GM12878 (cell line): ENCODE measurements around the gene TMEM120B. TPM values are rescaled to one million over a fixed set of nuclear protein-coding genes. Genes with fewer than 3 reads are reported as not detected.
A peak's percentile ranks its signal among the peaks of the same experiment; 100 is the strongest.

ENCODE experiments used
- ATAC-seq: fragments of 200-7000 bp; cut with Tn5 transposase; 3 replicates; pipeline ENCODE4 v1.9.1; 2020; ENCODE audit warnings: mild to moderate bottlenecking, moderate library complexity
- BruUV-seq: library from RNA; stranded (reverse); fragments of 400-500 nt; replicated peaks from 2 replicates; lab custom pipeline; 2021; lab: Mats Ljungman, UMichigan
- CTCF ChIA-PET: fragments of 300-600 bp; sonication (Branson Sonifier 250); formaldehyde crosslinking; extraction: SDS; loops from one replicate; lab custom pipeline; 2021; ENCODE audit warnings: inconsistent platforms; lab: Yijun Ruan, JAX
- POLR2A ChIA-PET: fragments of 350-600 bp; formaldehyde crosslinking; extraction: SDS; loops from one replicate; lab custom pipeline; 2021; ENCODE audit warnings: inconsistent platforms; lab: Charles Lee
- RAD21 ChIA-PET: fragments of 300-600 bp; sonication (Branson Sonifier 250); formaldehyde crosslinking; loops from one replicate; lab custom pipeline; 2023; ENCODE audit warnings: antibody characterized with exemption; ENCODE audit not compliant: unreplicated experiment; lab: Charles Lee
- SMC1A ChIA-PET: fragments of 300-600 bp; sonication (Branson Sonifier 250); formaldehyde crosslinking; loops from one replicate; lab custom pipeline; 2023; ENCODE audit not compliant: unreplicated experiment, uncharacterized antibody; lab: Charles Lee
- DNase-seq: peaks from one replicate; pipeline ENCODE4 v3.0.0-alpha.2; 2011; ENCODE audit warnings: low read depth, low spot score
- FAIRE-seq: peaks from 3 replicates; lab custom pipeline; 2011; peaks lifted over from hg19 to GRCh38; lab: Jason Lieb, UNC
- H2AFZ ChIP-seq: 2 replicates; pipeline ENCODE4 v1.6.0; 2011; ENCODE audit warnings: low read depth, low read length, control low read depth; ENCODE audit not compliant: control insufficient read depth
- H3K27ac ChIP-seq: 2 replicates; pipeline ENCODE4 v1.5.1; 2011; ENCODE audit warnings: control low read depth; ENCODE audit not compliant: control insufficient read depth, insufficient read depth
- H3K27me3 ChIP-seq, 2 experiments: replicated peaks in 1 of 2; 2 replicates each; pipeline versions ENCODE4 v1.6.0 to v1.6.1; 2011; ENCODE audit warnings: low read length in 1 of 2; ENCODE audit not compliant: control insufficient read depth in 2 of 2, insufficient read depth in 2 of 2
- H3K36me3 ChIP-seq, 2 experiments: 2 replicates each; pipeline ENCODE4 v1.5.1; 2011; ENCODE audit warnings: low read length in 1 of 2; ENCODE audit not compliant: control insufficient read depth in 2 of 2, insufficient read depth in 2 of 2
- H3K4me1 ChIP-seq: 2 replicates; pipeline ENCODE4 v1.6.1; 2011; ENCODE audit warnings: mild to moderate bottlenecking, low read length, moderate library complexity, mixed read lengths; ENCODE audit not compliant: control insufficient read depth, insufficient read depth
- H3K4me2 ChIP-seq: 2 replicates; pipeline ENCODE4 v1.6.0; 2011; ENCODE audit warnings: control low read depth; ENCODE audit not compliant: control insufficient read depth, insufficient read depth
- H3K4me3 ChIP-seq: fragments of 200-600 bp; sonication (generic); 2 replicates; pipeline ENCODE4 v1.5.1; 2016
- H3K79me2 ChIP-seq: 2 replicates; pipeline ENCODE4 v1.6.0; 2011; ENCODE audit warnings: low read length; ENCODE audit not compliant: control insufficient read depth, insufficient read depth
- H3K9ac ChIP-seq: 2 replicates; pipeline ENCODE4 v1.8.0; 2011; ENCODE audit warnings: low read length, control low read depth, mixed read lengths; ENCODE audit not compliant: control insufficient read depth, insufficient read depth
- H3K9me3 ChIP-seq: replicated peaks from 3 replicates; pipeline ENCODE4 v1.5.1; 2011; ENCODE audit warnings: mild to moderate bottlenecking, low read length; ENCODE audit not compliant: control insufficient read depth, insufficient read depth
- H4K20me1 ChIP-seq: 2 replicates; pipeline ENCODE4 v1.6.0; 2011; ENCODE audit not compliant: control insufficient read depth, insufficient read depth
- ASH2L ChIP-seq: fragments of 300-600, 200-600 bp; sonication (generic); IDR thresholded peaks from 2 replicates; pipeline ENCODE4 v1.6.1; 2017; ENCODE audit warnings: low read depth, mild to moderate bottlenecking, borderline replicate concordance
- CHD4 ChIP-seq: fragments of 200-600 bp; sonication (generic); IDR thresholded peaks from 2 replicates; pipeline ENCODE4 v1.6.1; 2016; ENCODE audit warnings: mild to moderate bottlenecking
- CREM ChIP-seq: IDR thresholded peaks from 2 replicates; pipeline ENCODE4 v1.6.1; 2014; ENCODE audit warnings: antibody characterized with exemption, low read depth
- GATAD2B ChIP-seq: fragments of 450-650 bp; conservative IDR thresholded peaks from 2 replicates; pipeline ENCODE4 v1.6.1; 2017; ENCODE audit warnings: low read depth, mild to moderate bottlenecking, moderate library complexity
- JUNB ChIP-seq: IDR thresholded peaks from 2 replicates; pipeline ENCODE4 v1.6.1; 2016; ENCODE audit warnings: antibody characterized with exemption, mild to moderate bottlenecking
- MTA3 ChIP-seq: IDR thresholded peaks from 2 replicates; pipeline ENCODE4 v1.6.1; 2012; ENCODE audit warnings: low read length, inconsistent platforms, borderline replicate concordance
- NFIC ChIP-seq: IDR thresholded peaks from 2 replicates; pipeline ENCODE4 v1.6.1; 2012; ENCODE audit warnings: low read depth, mild to moderate bottlenecking, inconsistent platforms, low read length, moderate library complexity
- PAX5 ChIP-seq: IDR thresholded peaks from 2 replicates; pipeline ENCODE4 v1.6.1; 2011; ENCODE audit warnings: low read depth, low read length, borderline replicate concordance
- TCF3 ChIP-seq: IDR thresholded peaks from 2 replicates; pipeline ENCODE4 v1.6.1; 2012; ENCODE audit warnings: low read depth, mild to moderate bottlenecking, low read length, borderline replicate concordance; ENCODE audit not compliant: insufficient read depth
- ZNF24 ChIP-seq: fragments of 450-650 bp; IDR thresholded peaks from 2 replicates; pipeline ENCODE4 v1.6.1; 2017; ENCODE audit warnings: antibody characterized with exemption, mild to moderate bottlenecking
- WGBS: methylation state at CpG from one replicate; pipeline ENCODE4 v1.1.6; 2016; ENCODE audit warnings: low lambda C conversion rate; ENCODE audit not compliant: insufficient replicate concordance, insufficient coverage; ENCODE audit errors: missing lambda C conversion rate; 5-methylcytosine and 5-hydroxymethylcytosine counted together
- in situ Hi-C: fragments of 300-500 bp; cut with MboI; formaldehyde crosslinking; loops from 9 replicates; pipeline ENCODE4 v1.14.3; 2018; ENCODE audit warnings: mixed read lengths
- intact Hi-C: fragments of 100-400 bp; cut with micrococcal nuclease; formaldehyde crosslinking; loops from one replicate; pipeline ENCODE4 v1.14.2; 2022; ENCODE audit not compliant: unreplicated experiment
- polyA plus RNA-seq, 11 experiments: library from polyadenylated mRNA; depleted of rRNA in 4 of 11; unstranded in 6 of 11; stranded (reverse) in 5 of 11; fragments of >200 nt; fragmentation: Nextera tagmentation in 4 of 11; fragmentation: Illumina TruSeq in 1 of 11; extraction: Ambion mirVana in 4 of 11; extraction: Trizol in 1 of 11; gene quantifications; 1 replicate in 1 of 11; 2 replicates in 10 of 11; pipeline versions ENCODE4 v1.2.1 to v1.2.3, GENCODE V29; 2011 to 2016; ENCODE audit warnings: inconsistent platforms in 2 of 11, missing spikeins in 2 of 11, low read depth in 1 of 11
- total RNA-seq, 4 experiments: library from RNA; depleted of rRNA in 3 of 4; stranded (reverse); fragments of >200 nt in 3 of 4; fragmentation: Illumina TruSeq in 1 of 4; extraction: Trizol in 1 of 4; gene quantifications; 2 replicates each; pipeline versions ENCODE4 v1.2.1 to v1.2.3, GENCODE V29; 2013 to 2021
- TF ChIP-seq, protein P1 (sequence below): fragments of 450-650 bp; IDR thresholded peaks from 2 replicates; pipeline ENCODE4 v1.6.1; 2017; ENCODE audit warnings: mild to moderate bottlenecking, moderate library complexity
- TF ChIP-seq, protein P2 (sequence below): fragments of 450-650 bp; IDR thresholded peaks from 2 replicates; pipeline ENCODE4 v1.6.1; 2017; ENCODE audit warnings: antibody characterized with exemption, mild to moderate bottlenecking, moderate library complexity

The TMEM120B gene
- total and polyA plus RNA-seq, 10 of the 15 experiments (the other 5 are each of a cell fraction or from before 2014, with no cell fraction given), result 4.0 to 26.2 (median 9.2) TPM

DNA sequence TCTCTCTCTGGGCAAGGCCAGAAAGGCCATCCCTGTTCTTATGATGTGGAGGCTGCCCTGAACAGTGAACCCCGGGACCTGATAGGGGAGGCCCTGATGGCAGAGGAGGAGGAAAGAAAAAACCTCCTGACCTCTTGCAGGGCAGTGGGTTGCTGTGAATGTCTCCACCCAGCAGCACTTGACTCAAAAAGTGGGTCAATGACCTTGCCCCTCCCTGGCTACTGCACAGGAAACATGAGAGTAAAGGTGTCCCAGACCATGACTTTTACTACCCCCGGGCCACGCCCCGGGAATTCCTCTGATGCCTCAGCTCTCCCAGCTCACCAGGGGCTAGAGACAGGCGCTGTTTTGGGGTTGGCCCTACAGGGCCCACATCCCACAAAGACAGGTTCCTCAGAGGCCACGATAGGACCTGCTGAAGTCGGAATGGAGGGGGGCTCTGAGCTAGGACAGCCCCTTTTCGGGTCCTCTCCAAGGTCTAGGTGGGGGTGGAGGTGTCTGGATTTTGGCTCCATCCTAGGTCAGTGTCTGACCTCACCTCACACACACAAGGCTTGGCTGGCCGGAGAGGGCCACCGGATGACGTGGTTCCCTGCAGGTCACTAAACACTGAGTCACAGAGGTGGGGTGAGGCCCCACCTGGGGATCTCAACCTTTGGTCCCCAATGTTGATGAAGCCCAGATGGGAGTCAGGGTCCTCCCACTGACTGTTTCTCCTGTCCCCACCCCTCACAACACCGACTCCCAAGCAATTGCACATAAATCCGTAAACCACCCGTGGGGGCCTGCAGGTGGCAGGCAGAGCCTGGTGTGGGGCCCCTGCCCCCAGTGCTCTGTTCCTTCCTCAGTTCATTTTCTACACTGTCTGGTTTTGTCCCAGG is 79.4 kb downstream of the TMEM120B start (continued):
- no peak for TF ChIP-seq ZNF24
- TF ChIP-seq, protein P1, sequence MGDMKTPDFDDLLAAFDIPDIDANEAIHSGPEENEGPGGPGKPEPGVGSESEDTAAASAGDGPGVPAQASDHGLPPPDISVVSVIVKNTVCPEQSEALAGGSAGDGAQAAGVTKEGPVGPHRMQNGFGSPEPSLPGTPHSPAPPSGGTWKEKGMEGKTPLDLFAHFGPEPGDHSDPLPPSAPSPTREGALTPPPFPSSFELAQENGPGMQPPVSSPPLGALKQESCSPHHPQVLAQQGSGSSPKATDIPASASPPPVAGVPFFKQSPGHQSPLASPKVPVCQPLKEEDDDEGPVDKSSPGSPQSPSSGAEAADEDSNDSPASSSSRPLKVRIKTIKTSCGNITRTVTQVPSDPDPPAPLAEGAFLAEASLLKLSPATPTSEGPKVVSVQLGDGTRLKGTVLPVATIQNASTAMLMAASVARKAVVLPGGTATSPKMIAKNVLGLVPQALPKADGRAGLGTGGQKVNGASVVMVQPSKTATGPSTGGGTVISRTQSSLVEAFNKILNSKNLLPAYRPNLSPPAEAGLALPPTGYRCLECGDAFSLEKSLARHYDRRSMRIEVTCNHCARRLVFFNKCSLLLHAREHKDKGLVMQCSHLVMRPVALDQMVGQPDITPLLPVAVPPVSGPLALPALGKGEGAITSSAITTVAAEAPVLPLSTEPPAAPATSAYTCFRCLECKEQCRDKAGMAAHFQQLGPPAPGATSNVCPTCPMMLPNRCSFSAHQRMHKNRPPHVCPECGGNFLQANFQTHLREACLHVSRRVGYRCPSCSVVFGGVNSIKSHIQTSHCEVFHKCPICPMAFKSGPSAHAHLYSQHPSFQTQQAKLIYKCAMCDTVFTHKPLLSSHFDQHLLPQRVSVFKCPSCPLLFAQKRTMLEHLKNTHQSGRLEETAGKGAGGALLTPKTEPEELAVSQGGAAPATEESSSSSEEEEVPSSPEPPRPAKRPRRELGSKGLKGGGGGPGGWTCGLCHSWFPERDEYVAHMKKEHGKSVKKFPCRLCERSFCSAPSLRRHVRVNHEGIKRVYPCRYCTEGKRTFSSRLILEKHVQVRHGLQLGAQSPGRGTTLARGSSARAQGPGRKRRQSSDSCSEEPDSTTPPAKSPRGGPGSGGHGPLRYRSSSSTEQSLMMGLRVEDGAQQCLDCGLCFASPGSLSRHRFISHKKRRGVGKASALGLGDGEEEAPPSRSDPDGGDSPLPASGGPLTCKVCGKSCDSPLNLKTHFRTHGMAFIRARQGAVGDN, result 0 out of 2 replicates have a peak, but pooled peaks have one; percentile 6

GRCh38 chr12:121792607-121793439 is 80.3 kb downstream of the TMEM120B start:
- ATAC-seq (peak; percentile 40), FAIRE-seq (no peak), DNase-seq (no peak)
- Histone ChIP-seq H3K79me2 (peaks cover 57% of the 10 kb centered on the region), H3K4me1 (peaks cover 47% of the 10 kb centered on the region), H3K4me2 (peak overlapping the region; percentile 32), H2AFZ (peak overlapping the region; percentile 50), H3K4me3 (peak overlapping the region; percentile 97), H3K9me3 (no peaks in the 10 kb centered on the region), H3K27ac (peak overlapping the region; percentile 75), H4K20me1 (no peaks in the 10 kb centered on the region), H3K27me3 (no peaks in the 10 kb centered on the region), H3K9ac (peak overlapping the region; percentile 83), H3K36me3 (peaks cover 1 to 6% of the 10 kb centered on the region in 2 experiments; a peak in 2 of 4 replicates)
- CTCF ChIA-PET, result interaction anchor here (0.6 to 16.2 kb wide), 14 partner anchors 14 to 198 kb away, joined by 3 to 565 read pairs (median 28); partner anchors contain the start of genes PSMD9, SETD1B and TMEM120B
- no TSS peak for BruUV-seq
- RAD21 ChIA-PET, result interaction anchor here (1.3 to 11.7 kb wide), 11 partner anchors 13 to 235 kb away, joined by 3 to 395 read pairs (median 12); partner anchors contain the start of genes ORAI1, PSMD9, SETD1B and TMEM120B
- intact Hi-C loops (no loop called here), in situ Hi-C loops (loop anchor here (5.0 kb wide), 1 partner anchor 101 kb away; no protein-coding TSS in a partner anchor)
- WGBS, result under 1% methylated on average over 45 of the region's 48 CpGs
- POLR2A ChIA-PET, result interaction anchor here (0.6 to 7.9 kb wide), 6 partner anchors 10 to 81 kb away, joined by 4 to 155 read pairs (median 16); partner anchors contain the start of genes SETD1B and TMEM120B
- SMC1A ChIA-PET, result interaction anchor here (2.7 to 10.5 kb wide), 6 partner anchors 9 to 99 kb away, joined by 13 to 226 read pairs (median 48); partner anchors contain the start of gene SETD1B
- TF ChIP-seq ASH2L (no peak), CREM (0 out of 2 replicates have a peak, but pooled peaks have one; percentile 34), NFIC (no peak), GATAD2B (0 out of 2 replicates have a peak, but pooled peaks have one; percentile 0), MTA3 (no peak), TCF3 (0 out of 2 replicates have a peak, but pooled peaks have one; percentile 20), CHD4 (no peak), JUNB (no peak), PAX5 (no peak)
- TF ChIP-seq, protein P2, sequence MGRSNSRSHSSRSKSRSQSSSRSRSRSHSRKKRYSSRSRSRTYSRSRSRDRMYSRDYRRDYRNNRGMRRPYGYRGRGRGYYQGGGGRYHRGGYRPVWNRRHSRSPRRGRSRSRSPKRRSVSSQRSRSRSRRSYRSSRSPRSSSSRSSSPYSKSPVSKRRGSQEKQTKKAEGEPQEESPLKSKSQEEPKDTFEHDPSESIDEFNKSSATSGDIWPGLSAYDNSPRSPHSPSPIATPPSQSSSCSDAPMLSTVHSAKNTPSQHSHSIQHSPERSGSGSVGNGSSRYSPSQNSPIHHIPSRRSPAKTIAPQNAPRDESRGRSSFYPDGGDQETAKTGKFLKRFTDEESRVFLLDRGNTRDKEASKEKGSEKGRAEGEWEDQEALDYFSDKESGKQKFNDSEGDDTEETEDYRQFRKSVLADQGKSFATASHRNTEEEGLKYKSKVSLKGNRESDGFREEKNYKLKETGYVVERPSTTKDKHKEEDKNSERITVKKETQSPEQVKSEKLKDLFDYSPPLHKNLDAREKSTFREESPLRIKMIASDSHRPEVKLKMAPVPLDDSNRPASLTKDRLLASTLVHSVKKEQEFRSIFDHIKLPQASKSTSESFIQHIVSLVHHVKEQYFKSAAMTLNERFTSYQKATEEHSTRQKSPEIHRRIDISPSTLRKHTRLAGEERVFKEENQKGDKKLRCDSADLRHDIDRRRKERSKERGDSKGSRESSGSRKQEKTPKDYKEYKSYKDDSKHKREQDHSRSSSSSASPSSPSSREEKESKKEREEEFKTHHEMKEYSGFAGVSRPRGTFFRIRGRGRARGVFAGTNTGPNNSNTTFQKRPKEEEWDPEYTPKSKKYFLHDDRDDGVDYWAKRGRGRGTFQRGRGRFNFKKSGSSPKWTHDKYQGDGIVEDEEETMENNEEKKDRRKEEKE, result no peak
